D721Med (cell line): ENCODE results near the gene SPTBN1.

Source experiments
- DNase-seq: peaks from one replicate; pipeline ENCODE4 v3.0.0; 2011; ENCODE audit warnings: low spot score; ENCODE audit not compliant: insufficient read length
- FAIRE-seq: peaks from 2 replicates; lab custom pipeline; 2011; peaks lifted over from hg19 to GRCh38; lab: Jason Lieb, UNC
- CTCF ChIP-seq: IDR thresholded peaks from 2 replicates; pipeline ENCODE4 v1.5.1; 2012; ENCODE audit warnings: mild to moderate bottlenecking, control low read depth; ENCODE audit not compliant: insufficient read depth; ENCODE audit errors: missing control alignments

The SPTBN1 gene

DNA sequence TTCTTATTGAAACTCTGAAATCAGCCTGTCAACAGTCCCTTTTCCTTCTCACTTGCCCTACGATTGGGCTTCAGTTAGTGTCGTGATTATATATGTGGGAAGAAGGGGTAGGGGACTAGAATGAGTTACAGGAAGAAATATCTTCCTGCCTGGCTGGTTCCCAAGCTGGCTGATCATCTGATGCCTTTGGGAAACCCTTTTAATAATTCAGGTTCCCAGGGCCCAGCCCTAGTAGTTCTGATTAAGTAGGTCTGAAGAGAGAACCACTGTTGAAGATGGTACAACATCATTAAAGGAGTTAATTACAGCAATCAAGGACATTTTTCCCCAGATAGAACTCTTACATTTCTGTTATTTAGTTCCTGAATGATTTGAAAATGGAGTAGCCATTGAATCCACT lies 157.3 kb downstream of the SPTBN1 start:
- FAIRE-seq (no peak), DNase-seq (no peak)
- no peak for TF ChIP-seq CTCF

- DNase-seq (no peak), FAIRE-seq (no peak)
- TF ChIP-seq CTCF: no peak
Observed at GRCh38 chr2:54613794-54614257, 157.7 kb downstream of the SPTBN1 start.

DNA sequence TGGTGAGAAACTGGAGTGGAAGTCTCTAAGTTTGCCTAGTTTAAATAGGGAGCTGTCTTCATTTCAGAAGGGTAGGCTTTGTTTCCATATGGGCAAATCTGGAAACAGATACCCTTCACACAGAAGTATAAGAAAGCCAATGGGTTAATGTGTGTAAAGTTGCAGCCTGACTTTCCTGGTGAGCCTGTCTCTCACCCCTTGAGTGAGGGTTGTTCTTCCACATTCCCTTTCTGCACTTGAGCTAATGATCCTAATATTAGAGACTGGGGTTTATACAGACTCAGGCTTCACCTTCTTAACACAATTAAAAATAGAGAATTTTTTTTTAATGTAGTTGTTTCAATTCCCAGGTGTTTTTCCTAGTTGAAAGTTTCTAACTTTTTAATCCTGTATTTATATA lies 158.7 kb downstream of the SPTBN1 start:
- no peak for TF ChIP-seq CTCF
- no peak for FAIRE-seq
- no peak for DNase-seq

GRCh38 chr2:54615832-54616534 lies 159.9 kb downstream of the SPTBN1 start:
- no peak for FAIRE-seq
- TF ChIP-seq CTCF: no peak
- no peak for DNase-seq

GRCh38 chr2:54617409-54617808 lies 161.3 kb downstream of the SPTBN1 start:
- no peak for TF ChIP-seq CTCF
- no peak for FAIRE-seq
- DNase-seq: no peak

DNA sequence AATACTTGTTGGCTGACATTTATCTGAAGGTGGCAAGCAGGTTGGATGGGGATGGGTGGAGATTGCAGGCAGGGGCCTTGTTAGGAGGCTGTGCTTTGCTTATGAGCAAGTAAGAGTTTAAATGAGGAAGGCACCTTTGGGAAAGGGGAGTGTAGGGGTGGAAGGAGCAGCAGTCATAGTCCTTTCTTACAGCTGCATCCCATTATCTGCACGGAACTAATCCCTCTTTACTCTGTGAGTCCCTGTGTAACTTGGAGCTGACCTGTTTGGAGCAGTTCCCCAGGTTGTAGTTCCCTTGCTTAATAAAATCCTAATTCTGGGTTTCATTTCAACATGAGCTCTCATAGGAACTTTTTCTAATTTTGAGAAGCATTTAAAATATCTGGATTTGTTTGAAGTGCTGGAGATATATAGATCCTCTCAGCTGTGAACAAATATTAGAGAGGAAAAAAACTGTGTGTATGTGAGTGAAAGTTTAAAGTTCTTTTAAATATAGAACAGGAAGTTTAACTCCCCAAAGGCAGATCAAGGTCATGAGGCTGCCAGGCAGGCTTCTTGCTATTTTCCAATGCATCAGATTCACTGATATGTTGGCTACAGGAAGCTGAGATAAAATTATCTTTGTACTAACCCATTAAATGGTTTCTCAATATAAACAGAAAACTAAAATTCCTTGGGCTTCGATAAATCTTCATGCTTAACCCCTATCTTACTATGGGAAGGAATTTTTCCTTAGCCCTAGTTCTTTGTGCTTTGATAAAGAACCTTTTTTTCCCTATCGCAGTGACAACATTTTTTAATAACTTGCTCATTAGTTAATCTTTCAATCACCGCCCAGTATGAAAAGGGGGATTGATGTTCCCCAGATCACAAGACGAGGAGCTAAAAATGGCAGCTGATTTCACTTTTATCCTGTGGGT lies 162.8 kb downstream of the SPTBN1 start:
- TF ChIP-seq CTCF: no peak

DNA sequence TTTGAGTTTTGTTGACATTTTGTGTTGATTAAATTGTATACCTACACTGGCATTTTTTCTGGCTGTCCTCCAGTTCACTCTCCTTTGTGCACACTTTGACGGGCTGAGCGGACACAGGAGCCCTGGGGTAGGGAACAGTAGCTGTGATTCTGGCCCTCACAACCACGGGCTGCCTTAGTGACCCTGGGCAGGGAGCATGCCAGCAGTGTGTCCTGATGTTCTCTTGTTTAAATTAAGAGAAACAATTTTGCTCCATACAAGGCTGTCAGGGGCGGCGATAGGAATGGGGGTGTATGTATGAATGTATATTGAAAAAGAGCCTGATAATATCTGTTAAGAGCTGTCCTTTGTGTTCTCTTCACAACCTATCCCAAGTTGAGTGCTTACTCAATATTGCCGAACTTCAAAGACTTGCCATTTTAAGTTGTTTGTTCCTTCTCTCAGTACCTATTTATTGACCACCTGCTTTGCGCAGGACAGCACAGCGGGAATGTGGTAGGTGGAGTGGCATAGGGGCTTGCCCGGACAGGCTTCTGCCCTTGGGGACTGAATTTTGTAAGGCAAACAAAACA lies 163.6 kb downstream of the SPTBN1 start:
- DNase-seq (no peak), FAIRE-seq (no peak)
- no peak for TF ChIP-seq CTCF

More for the DNA sequence above, 162.8 kb downstream of the SPTBN1 start:
- DNase-seq (no peak), FAIRE-seq (no peak)
